Panc1 (cell line): Measurements from ENCODE around the gene CHCHD3. TPM values are rescaled to one million over a fixed set of nuclear protein-coding genes. Genes with fewer than 3 reads are reported as not detected.

Experiments used
- ATAC-seq: fragments of 200-7000 bp; cut with Tn5 transposase; 2 replicates; pipeline ENCODE4 v1.9.1; 2020; ENCODE audit warnings: mild to moderate bottlenecking, moderate library complexity
- BruUV-seq: library from RNA; stranded (reverse); fragments of 400-500 nt; replicated peaks from 2 replicates; lab custom pipeline; 2021; lab: Mats Ljungman, UMichigan
- CTCF ChIA-PET: fragments of 300-600 bp; sonication (Branson Sonifier 250); formaldehyde crosslinking; loops from one replicate; lab custom pipeline; 2022; ENCODE audit warnings: antibody characterized with exemption; lab: Charles Lee
- POLR2A ChIA-PET: fragments of 300-600 bp; sonication (Branson Sonifier 250); formaldehyde crosslinking; loops from one replicate; lab custom pipeline; 2022; ENCODE audit warnings: antibody characterized with exemption; lab: Charles Lee
- DNase-seq: peaks from one replicate; pipeline ENCODE4 v3.0.0-alpha.2; 2010; ENCODE audit warnings: low read depth, low spot score
- H3K27ac ChIP-seq: 2 replicates; pipeline ENCODE4 v1.5.1; 2011; ENCODE audit warnings: mild to moderate bottlenecking, low read length, inconsistent platforms
- H3K27me3 ChIP-seq: fragments of 200-500 bp; sonication (Bioruptor generic); 2 replicates; pipeline ENCODE4 v1.6.0; 2014; ENCODE audit warnings: low read length, inconsistent platforms; ENCODE audit not compliant: control insufficient read depth, insufficient read depth
- H3K36me3 ChIP-seq: fragments of 200-500 bp; sonication (Bioruptor generic); 2 replicates; pipeline ENCODE4 v1.5.1; 2014; ENCODE audit warnings: inconsistent platforms, mild to moderate bottlenecking, low read length, moderate library complexity; ENCODE audit not compliant: control insufficient read depth, insufficient read depth
- H3K4me1 ChIP-seq: 2 replicates; pipeline ENCODE4 v1.5.1; 2011; ENCODE audit warnings: inconsistent platforms, mild to moderate bottlenecking, low read length, moderate library complexity; ENCODE audit not compliant: control insufficient read depth, insufficient read depth
- H3K4me3 ChIP-seq, 2 experiments: 2 replicates each; pipeline ENCODE4 v1.5.1; 2011 to 2012; ENCODE audit warnings: low read depth in 2 of 2, low read length in 2 of 2, mild to moderate bottlenecking in 2 of 2, inconsistent platforms in 1 of 2, moderate library complexity in 1 of 2
- H3K9me3 ChIP-seq: fragments of 200-500 bp; sonication (Bioruptor generic); 2 replicates; pipeline ENCODE4 v1.5.1; 2014; ENCODE audit warnings: low read depth, mild to moderate bottlenecking, inconsistent platforms, low read length, moderate library complexity; ENCODE audit not compliant: control insufficient read depth, insufficient read depth
- POLR2AphosphoS5 ChIP-seq: IDR thresholded peaks from 2 replicates; pipeline ENCODE4 v1.6.1; 2012; ENCODE audit warnings: mild to moderate bottlenecking, low read depth, low read length, moderate library complexity
- SIN3A ChIP-seq: IDR thresholded peaks from 2 replicates; pipeline ENCODE4 v1.6.1; 2012; ENCODE audit warnings: low read depth, mild to moderate bottlenecking, low read length, moderate library complexity, borderline replicate concordance; ENCODE audit not compliant: insufficient read depth
- TCF7L2 ChIP-seq: IDR thresholded peaks from 2 replicates; pipeline ENCODE4 v1.6.1; 2011; ENCODE audit warnings: mild to moderate bottlenecking, low read depth, low read length, inconsistent platforms
- in situ Hi-C: cut with HindIII; loops from 2 replicates; pipeline ENCODE4 v1.10.0; 2016; ENCODE audit warnings: low sequenced_read_pairs, low pct_unique_long_range_greater_than_20kb
- intact Hi-C: fragments of 100-400 bp; cut with micrococcal nuclease; formaldehyde crosslinking; loops from one replicate; pipeline ENCODE4 v1.10.0; 2022; ENCODE audit not compliant: unreplicated experiment
- total RNA-seq: library from RNA; stranded (reverse); gene quantifications from one replicate; pipeline ENCODE4 v1.2.1, GENCODE V29; 2021; ENCODE audit not compliant: unreplicated experiment
- TF ChIP-seq, protein P1 (sequence below), 2 experiments: IDR thresholded peaks; 2 replicates each; pipeline ENCODE4 v1.6.1; 2011 to 2012; ENCODE audit warnings: low read depth in 2 of 2, control low read depth in 1 of 2, low read length in 1 of 2, mild to moderate bottlenecking in 1 of 2, moderate library complexity in 1 of 2; ENCODE audit not compliant: insufficient read depth in 1 of 2
- TF ChIP-seq, protein P2 (sequence below): fragments of 450-650 bp; IDR thresholded peaks from 2 replicates; pipeline ENCODE4 v1.5.1; 2017; ENCODE audit warnings: mild to moderate bottlenecking

CHCHD3 gene
- total RNA-seq, 1 experiment from 2014 or later, result 109 TPM

DNA sequence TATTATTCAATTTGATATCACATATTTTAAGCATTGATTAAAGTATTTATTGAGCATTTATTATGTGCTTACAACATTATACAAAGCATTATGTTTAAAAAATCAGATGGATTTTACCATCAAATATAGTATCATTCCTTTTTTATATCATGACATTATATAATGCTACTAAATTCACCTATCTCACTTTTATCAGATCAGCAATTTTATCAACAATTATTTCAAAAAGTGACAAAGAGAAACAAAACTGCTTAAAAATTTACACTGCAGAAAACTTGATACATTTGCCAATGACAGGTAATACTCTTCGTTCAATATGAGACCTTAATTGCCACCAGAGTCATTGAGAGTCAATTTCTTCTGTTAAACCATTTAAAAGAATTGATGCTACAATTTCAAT, 82.0 kb downstream of the CHCHD3 start:
- ATAC-seq (no peak), DNase-seq (no peak)
- no TSS peak for BruUV-seq
- no peak overlapping the region for H3K4me3 ChIP-seq
- no peaks in the 10 kb centered on the region for H3K27me3 ChIP-seq
- H3K9me3 ChIP-seq, result no peaks in the 10 kb centered on the region
- TF ChIP-seq SIN3A (no peak), POLR2AphosphoS5 (no peak), TCF7L2 (no peak)
- TF ChIP-seq, protein P1, sequence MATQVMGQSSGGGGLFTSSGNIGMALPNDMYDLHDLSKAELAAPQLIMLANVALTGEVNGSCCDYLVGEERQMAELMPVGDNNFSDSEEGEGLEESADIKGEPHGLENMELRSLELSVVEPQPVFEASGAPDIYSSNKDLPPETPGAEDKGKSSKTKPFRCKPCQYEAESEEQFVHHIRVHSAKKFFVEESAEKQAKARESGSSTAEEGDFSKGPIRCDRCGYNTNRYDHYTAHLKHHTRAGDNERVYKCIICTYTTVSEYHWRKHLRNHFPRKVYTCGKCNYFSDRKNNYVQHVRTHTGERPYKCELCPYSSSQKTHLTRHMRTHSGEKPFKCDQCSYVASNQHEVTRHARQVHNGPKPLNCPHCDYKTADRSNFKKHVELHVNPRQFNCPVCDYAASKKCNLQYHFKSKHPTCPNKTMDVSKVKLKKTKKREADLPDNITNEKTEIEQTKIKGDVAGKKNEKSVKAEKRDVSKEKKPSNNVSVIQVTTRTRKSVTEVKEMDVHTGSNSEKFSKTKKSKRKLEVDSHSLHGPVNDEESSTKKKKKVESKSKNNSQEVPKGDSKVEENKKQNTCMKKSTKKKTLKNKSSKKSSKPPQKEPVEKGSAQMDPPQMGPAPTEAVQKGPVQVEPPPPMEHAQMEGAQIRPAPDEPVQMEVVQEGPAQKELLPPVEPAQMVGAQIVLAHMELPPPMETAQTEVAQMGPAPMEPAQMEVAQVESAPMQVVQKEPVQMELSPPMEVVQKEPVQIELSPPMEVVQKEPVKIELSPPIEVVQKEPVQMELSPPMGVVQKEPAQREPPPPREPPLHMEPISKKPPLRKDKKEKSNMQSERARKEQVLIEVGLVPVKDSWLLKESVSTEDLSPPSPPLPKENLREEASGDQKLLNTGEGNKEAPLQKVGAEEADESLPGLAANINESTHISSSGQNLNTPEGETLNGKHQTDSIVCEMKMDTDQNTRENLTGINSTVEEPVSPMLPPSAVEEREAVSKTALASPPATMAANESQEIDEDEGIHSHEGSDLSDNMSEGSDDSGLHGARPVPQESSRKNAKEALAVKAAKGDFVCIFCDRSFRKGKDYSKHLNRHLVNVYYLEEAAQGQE (IDR thresholded peaks at IDR 0.05; ENCODE audit: insufficient read depth in 1 of 2, low read depth in 2 of 2, low read length in 1 of 2), result no peak
- TF ChIP-seq, protein P2, sequence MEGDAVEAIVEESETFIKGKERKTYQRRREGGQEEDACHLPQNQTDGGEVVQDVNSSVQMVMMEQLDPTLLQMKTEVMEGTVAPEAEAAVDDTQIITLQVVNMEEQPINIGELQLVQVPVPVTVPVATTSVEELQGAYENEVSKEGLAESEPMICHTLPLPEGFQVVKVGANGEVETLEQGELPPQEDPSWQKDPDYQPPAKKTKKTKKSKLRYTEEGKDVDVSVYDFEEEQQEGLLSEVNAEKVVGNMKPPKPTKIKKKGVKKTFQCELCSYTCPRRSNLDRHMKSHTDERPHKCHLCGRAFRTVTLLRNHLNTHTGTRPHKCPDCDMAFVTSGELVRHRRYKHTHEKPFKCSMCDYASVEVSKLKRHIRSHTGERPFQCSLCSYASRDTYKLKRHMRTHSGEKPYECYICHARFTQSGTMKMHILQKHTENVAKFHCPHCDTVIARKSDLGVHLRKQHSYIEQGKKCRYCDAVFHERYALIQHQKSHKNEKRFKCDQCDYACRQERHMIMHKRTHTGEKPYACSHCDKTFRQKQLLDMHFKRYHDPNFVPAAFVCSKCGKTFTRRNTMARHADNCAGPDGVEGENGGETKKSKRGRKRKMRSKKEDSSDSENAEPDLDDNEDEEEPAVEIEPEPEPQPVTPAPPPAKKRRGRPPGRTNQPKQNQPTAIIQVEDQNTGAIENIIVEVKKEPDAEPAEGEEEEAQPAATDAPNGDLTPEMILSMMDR, result no peak
- no peaks in the 10 kb centered on the region for H3K36me3 ChIP-seq
- H3K27ac ChIP-seq, result no peak overlapping the region
- ChIA-PET POLR2A (no interaction called here), CTCF (no interaction called here)
- intact Hi-C loops (no loop called here), in situ Hi-C loops (no loop called here)
- no peaks in the 10 kb centered on the region for H3K4me1 ChIP-seq

DNA sequence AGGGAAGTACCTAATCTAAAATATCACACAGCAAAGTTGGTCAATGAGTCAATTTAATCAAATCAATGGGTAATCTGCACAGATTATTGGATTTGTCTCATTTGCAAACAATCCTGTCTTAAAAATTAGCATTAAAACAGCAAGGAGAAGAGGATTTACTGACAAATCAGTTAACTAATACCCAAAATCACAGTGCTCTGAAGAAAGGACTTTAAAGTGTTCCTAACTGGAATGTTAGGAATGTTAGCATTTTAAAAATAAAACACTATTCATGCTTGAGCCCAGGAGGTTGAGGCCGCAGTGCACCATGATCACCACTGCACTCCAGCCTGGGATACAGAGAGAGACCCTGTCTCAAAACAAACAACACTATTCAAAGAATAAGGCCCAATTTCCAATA, 83.1 kb downstream of the CHCHD3 start:
- H3K4me3 ChIP-seq, result no peak overlapping the region
- ATAC-seq (no peak), DNase-seq (no peak)
- no peak for TF ChIP-seq TCF7L2
- no peak for TF ChIP-seq SIN3A
- TF ChIP-seq POLR2AphosphoS5, result no peak
- TF ChIP-seq, protein P1 (IDR thresholded peaks at IDR 0.05; ENCODE audit: insufficient read depth in 1 of 2, low read depth in 2 of 2, low read length in 1 of 2), result no peak
- TF ChIP-seq, protein P2, result no peak
- no peaks in the 10 kb centered on the region for H3K36me3 ChIP-seq
- in situ Hi-C loops, result no loop called here
- H3K27ac ChIP-seq, result no peak overlapping the region
- CTCF ChIA-PET, result no interaction called here
- no TSS peak for BruUV-seq
- POLR2A ChIA-PET, result no interaction called here
- intact Hi-C loops, result no loop called here
- H3K27me3 ChIP-seq, result no peaks in the 10 kb centered on the region
- no peaks in the 10 kb centered on the region for H3K4me1 ChIP-seq
- H3K9me3 ChIP-seq, result no peaks in the 10 kb centered on the region
